ENCODE measurements around the gene ARHGEF12.

Gene ARHGEF12

GRCh38 chr11:120304526-120304925, 31.7 kb upstream of the ARHGEF12 start:
- DNase-seq (ENCODE audit: low spot score), result peak; percentile 44
- in situ Hi-C loops (cut with MboI; ENCODE audit: low sequenced_read_pairs, unreplicated experiment), result loop anchor here (5.0 kb wide), 1 partner anchor 72 kb away; no protein-coding TSS in a partner anchor
- no peak for TF ChIP-seq CTCF (IDR thresholded peaks at IDR 0.05; ENCODE audit: borderline replicate concordance, control extremely low read depth, extremely low read depth, insufficient read depth, missing control alignments)

- in situ Hi-C loops (cut with MboI; ENCODE audit: low sequenced_read_pairs, unreplicated experiment), result no loop called here
- no peak for TF ChIP-seq CTCF (IDR thresholded peaks at IDR 0.05; ENCODE audit: borderline replicate concordance, control extremely low read depth, extremely low read depth, insufficient read depth, missing control alignments)
- DNase-seq (ENCODE audit: low spot score), result no peak
Measured at GRCh38 chr11:120305286-120305685, 30.9 kb upstream of the ARHGEF12 start.

- in situ Hi-C loops (cut with MboI; ENCODE audit: low sequenced_read_pairs, unreplicated experiment), result no loop called here
- TF ChIP-seq CTCF (IDR thresholded peaks at IDR 0.05; ENCODE audit: borderline replicate concordance, control extremely low read depth, extremely low read depth, insufficient read depth, missing control alignments), result no peak
- DNase-seq (ENCODE audit: low spot score), result no peak
Measured at GRCh38 chr11:120306519-120307242, 29.5 kb upstream of the ARHGEF12 start.

GRCh38 chr11:120307476-120307875, 28.7 kb upstream of the ARHGEF12 start:
- no peak for TF ChIP-seq CTCF (IDR thresholded peaks at IDR 0.05; ENCODE audit: borderline replicate concordance, control extremely low read depth, extremely low read depth, insufficient read depth, missing control alignments)
- DNase-seq (ENCODE audit: low spot score), result no peak
- in situ Hi-C loops (cut with MboI; ENCODE audit: low sequenced_read_pairs, unreplicated experiment), result no loop called here

GRCh38 chr11:120308081-120308480, 28.1 kb upstream of the ARHGEF12 start:
- DNase-seq (ENCODE audit: low spot score), result no peak
- TF ChIP-seq CTCF (IDR thresholded peaks at IDR 0.05; ENCODE audit: borderline replicate concordance, control extremely low read depth, extremely low read depth, insufficient read depth, missing control alignments), result no peak
- in situ Hi-C loops (cut with MboI; ENCODE audit: low sequenced_read_pairs, unreplicated experiment), result no loop called here

- no peak for DNase-seq (ENCODE audit: low spot score)
- in situ Hi-C loops (cut with MboI; ENCODE audit: low sequenced_read_pairs, unreplicated experiment), result no loop called here
Measured at GRCh38 chr11:120310870-120311269, 25.3 kb upstream of the ARHGEF12 start.

More at GRCh38 chr11:120310870-120311269, 25.3 kb upstream of the ARHGEF12 start:
- TF ChIP-seq CTCF (IDR thresholded peaks at IDR 0.05; ENCODE audit: borderline replicate concordance, control extremely low read depth, extremely low read depth, insufficient read depth, missing control alignments), result no peak

Measured in GM13976 (cell line).